HCT116 (cell line): Measurements from ENCODE around the gene PDSS2.

Experiments
- CBX3 ChIP-seq: IDR thresholded peaks from 2 replicates; pipeline ENCODE4 v1.6.1; 2012; ENCODE audit warnings: low read depth
- CEBPB ChIP-seq: IDR thresholded peaks from 2 replicates; pipeline ENCODE4 v1.6.1; 2012; ENCODE audit warnings: low read depth
- EGR1 ChIP-seq: IDR thresholded peaks from 2 replicates; pipeline ENCODE4 v1.6.1; 2012; ENCODE audit warnings: low read depth
- EZH2 ChIP-seq: fragments of 200-600 bp; sonication (generic); IDR thresholded peaks from 2 replicates; pipeline ENCODE4 v1.6.1; 2017; ENCODE audit warnings: antibody characterized with exemption, mixed run types
- JUND ChIP-seq: IDR thresholded peaks from 2 replicates; pipeline ENCODE4 v1.6.1; 2012
- MAX ChIP-seq: IDR thresholded peaks from 2 replicates; pipeline ENCODE4 v1.6.1; 2012
- POLR2A ChIP-seq: IDR thresholded peaks from 2 replicates; pipeline ENCODE4 v1.7.0; 2011; ENCODE audit warnings: borderline replicate concordance; ENCODE audit not compliant: insufficient read depth, insufficient read length; ENCODE audit errors: extremely low read depth
- POLR2AphosphoS5 ChIP-seq: IDR thresholded peaks from 2 replicates; pipeline ENCODE4 v1.6.1; 2011; ENCODE audit warnings: mild to moderate bottlenecking, low read depth, low read length, moderate library complexity
- RAD21 ChIP-seq: IDR thresholded peaks from 2 replicates; pipeline ENCODE4 v1.6.1; 2012; ENCODE audit warnings: low read depth, mild to moderate bottlenecking
- REST ChIP-seq: IDR thresholded peaks from 2 replicates; pipeline ENCODE4 v1.6.1; 2012; ENCODE audit warnings: low read depth
- ZFX ChIP-seq: fragments of 450-650 bp; IDR thresholded peaks from 2 replicates; pipeline ENCODE4 v1.6.1; 2017
- ZNF274 ChIP-seq: fragments of 200-500 bp; sonication (Bioruptor generic); IDR thresholded peaks from 2 replicates; pipeline ENCODE4 v1.6.1; 2014; ENCODE audit warnings: mild to moderate bottlenecking, low read depth, low read length, inconsistent platforms
- TF ChIP-seq, protein P1 (sequence below), 3 experiments: fragments of 200-600 bp in 1 of 3; sonication (generic) in 1 of 3; IDR thresholded peaks in 2 of 3; conservative IDR thresholded peaks in 1 of 3; 2 replicates each; pipeline ENCODE4 v1.5.1; 2012 to 2017; ENCODE audit warnings: low read depth in 2 of 3, low read length in 2 of 3, antibody characterized with exemption in 1 of 3, borderline replicate concordance in 1 of 3, control low read depth in 1 of 3, mild to moderate bottlenecking in 1 of 3, mixed read lengths in 1 of 3, mixed run types in 1 of 3, moderate library complexity in 1 of 3; ENCODE audit not compliant: insufficient read depth in 1 of 3

DNA sequence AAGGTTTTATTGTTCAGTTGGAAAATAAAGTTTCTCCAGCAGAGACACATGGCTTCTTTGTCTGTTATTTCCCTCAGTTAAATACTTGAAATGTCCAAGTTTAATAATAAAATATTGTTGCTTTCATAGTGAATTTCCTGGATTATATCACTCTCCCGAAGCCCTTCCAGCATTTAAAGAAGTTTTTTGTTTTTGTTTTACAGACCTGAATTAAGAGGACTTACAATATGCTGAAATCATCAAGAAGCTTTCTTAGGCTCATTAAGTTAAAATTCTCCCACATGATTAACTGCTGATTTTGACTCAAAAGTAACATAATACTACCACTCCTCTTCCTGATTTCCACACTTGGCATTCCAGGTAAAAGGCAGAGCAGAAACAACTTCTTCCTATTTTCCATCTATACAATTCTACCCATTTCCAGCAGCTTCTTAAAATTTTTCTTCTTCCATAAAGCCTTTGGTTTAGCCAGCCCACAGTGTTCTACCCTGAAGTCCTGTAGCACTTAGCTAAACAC, 35.8 kb downstream of the PDSS2 start:
- TF ChIP-seq CEBPB (no peak), ZFX (no peak), EZH2 (no peak), POLR2A (no peak), RAD21 (no peak), POLR2AphosphoS5 (no peak), MAX (no peak), CBX3 (no peak), EGR1 (no peak), REST (no peak), JUND (no peak), ZNF274 (no peak)
- TF ChIP-seq, protein P1, sequence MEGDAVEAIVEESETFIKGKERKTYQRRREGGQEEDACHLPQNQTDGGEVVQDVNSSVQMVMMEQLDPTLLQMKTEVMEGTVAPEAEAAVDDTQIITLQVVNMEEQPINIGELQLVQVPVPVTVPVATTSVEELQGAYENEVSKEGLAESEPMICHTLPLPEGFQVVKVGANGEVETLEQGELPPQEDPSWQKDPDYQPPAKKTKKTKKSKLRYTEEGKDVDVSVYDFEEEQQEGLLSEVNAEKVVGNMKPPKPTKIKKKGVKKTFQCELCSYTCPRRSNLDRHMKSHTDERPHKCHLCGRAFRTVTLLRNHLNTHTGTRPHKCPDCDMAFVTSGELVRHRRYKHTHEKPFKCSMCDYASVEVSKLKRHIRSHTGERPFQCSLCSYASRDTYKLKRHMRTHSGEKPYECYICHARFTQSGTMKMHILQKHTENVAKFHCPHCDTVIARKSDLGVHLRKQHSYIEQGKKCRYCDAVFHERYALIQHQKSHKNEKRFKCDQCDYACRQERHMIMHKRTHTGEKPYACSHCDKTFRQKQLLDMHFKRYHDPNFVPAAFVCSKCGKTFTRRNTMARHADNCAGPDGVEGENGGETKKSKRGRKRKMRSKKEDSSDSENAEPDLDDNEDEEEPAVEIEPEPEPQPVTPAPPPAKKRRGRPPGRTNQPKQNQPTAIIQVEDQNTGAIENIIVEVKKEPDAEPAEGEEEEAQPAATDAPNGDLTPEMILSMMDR (IDR thresholded peaks at IDR 0.05 in 2 of 3, conservative IDR thresholded peaks at IDR 0.05 in 1 of 3; ENCODE audit: borderline replicate concordance in 1 of 3, insufficient read depth in 1 of 3, low read depth in 2 of 3, low read length in 2 of 3), result no peak
